Measurements from ENCODE around the gene MIS18BP1. TPM values are rescaled to one million over a fixed set of nuclear protein-coding genes. Genes with fewer than 3 reads are reported as not detected.

Gene MIS18BP1
- total RNA-seq, 2 experiments from 2014 or later, result 20.1 to 20.3 TPM

DNA sequence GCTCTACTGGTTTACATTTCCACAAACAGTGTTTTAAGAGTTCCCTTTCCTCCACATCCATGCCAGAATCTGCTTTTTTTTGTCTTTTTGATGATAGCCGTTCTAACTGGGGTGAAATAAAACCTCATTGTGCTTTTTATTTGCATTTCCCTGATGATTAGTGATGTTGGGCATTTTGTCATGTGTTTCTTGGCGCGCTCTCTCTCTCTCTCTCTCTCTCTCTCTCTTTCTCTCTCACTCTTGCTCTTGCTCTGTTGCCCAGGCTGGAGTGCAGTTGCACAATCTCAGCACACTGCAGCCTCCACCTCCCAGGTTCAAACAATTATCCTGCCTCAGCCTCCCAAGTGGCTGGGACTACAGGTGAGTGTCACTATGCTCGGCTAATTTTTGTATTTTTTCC lies 9.6 kb upstream of the MIS18BP1 start:
- Mint-ChIP-seq H3K4me1 (ENCODE audit: low read depth) (no peaks in the 10 kb centered on the region), H3K36me3 (ENCODE audit: low read depth) (peaks cover 12% of the 10 kb centered on the region), H3K27me3 (peaks cover 9% of the 10 kb centered on the region), H3K4me3 (no peak overlapping the region), H3K9me3 (peaks cover 11% of the 10 kb centered on the region), H3K27ac (no peak overlapping the region)
- no peak overlapping the region for H3K4me3 ChIP-seq (ENCODE audit: low read length)
- DNase-seq, result no peak
- intact Hi-C loops (cut with DNase I, micrococcal nuclease), result no loop called here
- H3K27me3 ChIP-seq (ENCODE audit: control insufficient read depth in 1 of 2, insufficient read depth in 2 of 2, low read length in 2 of 2), result no peaks in the 10 kb centered on the region
- no peak for ATAC-seq (ENCODE audit: poor library complexity)
- H3K9me3 ChIP-seq (ENCODE audit: control insufficient read depth in 1 of 2, insufficient read depth in 1 of 2, low read length in 2 of 2), result peaks cover 4 to 25% of the 10 kb centered on the region in 2 experiments
- no peak overlapping the region for H3K27ac ChIP-seq (ENCODE audit: low read depth in 1 of 2, low read length in 2 of 2)
- TF ChIP-seq, protein P1, sequence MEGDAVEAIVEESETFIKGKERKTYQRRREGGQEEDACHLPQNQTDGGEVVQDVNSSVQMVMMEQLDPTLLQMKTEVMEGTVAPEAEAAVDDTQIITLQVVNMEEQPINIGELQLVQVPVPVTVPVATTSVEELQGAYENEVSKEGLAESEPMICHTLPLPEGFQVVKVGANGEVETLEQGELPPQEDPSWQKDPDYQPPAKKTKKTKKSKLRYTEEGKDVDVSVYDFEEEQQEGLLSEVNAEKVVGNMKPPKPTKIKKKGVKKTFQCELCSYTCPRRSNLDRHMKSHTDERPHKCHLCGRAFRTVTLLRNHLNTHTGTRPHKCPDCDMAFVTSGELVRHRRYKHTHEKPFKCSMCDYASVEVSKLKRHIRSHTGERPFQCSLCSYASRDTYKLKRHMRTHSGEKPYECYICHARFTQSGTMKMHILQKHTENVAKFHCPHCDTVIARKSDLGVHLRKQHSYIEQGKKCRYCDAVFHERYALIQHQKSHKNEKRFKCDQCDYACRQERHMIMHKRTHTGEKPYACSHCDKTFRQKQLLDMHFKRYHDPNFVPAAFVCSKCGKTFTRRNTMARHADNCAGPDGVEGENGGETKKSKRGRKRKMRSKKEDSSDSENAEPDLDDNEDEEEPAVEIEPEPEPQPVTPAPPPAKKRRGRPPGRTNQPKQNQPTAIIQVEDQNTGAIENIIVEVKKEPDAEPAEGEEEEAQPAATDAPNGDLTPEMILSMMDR (IDR thresholded peaks at IDR 0.05), result no peak
- no peaks in the 10 kb centered on the region for H3K36me3 ChIP-seq (ENCODE audit: insufficient read depth, low read length)
- ChIA-PET CTCF (no interaction called here), POLR2A (no interaction called here)
- H3K4me1 ChIP-seq (ENCODE audit: insufficient read depth, low read length), result no peaks in the 10 kb centered on the region

DNA sequence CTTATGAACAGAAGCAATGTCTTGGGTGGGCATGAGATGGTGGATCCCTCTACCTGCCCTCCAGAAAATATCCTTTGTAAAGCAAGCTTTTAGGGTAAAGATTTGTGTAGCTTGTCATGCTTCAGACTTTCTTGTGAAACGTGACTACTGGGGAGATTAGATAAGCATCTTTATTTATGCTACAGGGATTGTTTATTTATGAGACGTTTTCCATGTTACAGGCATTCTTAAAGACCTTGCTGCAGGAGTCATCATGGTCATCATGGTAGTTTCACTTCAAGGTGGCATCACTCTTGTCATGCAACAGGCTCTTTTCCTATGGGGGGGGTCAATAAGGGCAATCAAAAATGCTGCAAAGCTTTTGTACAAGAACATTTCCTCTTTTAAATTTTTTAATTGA lies 8.2 kb upstream of the MIS18BP1 start:
- TF ChIP-seq, protein P1 (IDR thresholded peaks at IDR 0.05), result no peak
- H3K4me3 Mint-ChIP-seq, result no peak overlapping the region
- no peak overlapping the region for H3K4me3 ChIP-seq (ENCODE audit: low read length)
- CTCF ChIA-PET, result interaction anchor here (0.6 to 1.0 kb wide), 2 partner anchors 8 to 9 kb away, joined by 3 to 4 read pairs; partner anchors contain the start of gene MIS18BP1
- H3K36me3 Mint-ChIP-seq (ENCODE audit: low read depth), result peaks cover 12% of the 10 kb centered on the region
- H3K36me3 ChIP-seq (ENCODE audit: insufficient read depth, low read length), result no peaks in the 10 kb centered on the region
- intact Hi-C loops (cut with DNase I, micrococcal nuclease), result no loop called here
- peaks cover 20% of the 10 kb centered on the region for H3K9me3 Mint-ChIP-seq
- H3K4me1 ChIP-seq (ENCODE audit: insufficient read depth, low read length), result no peaks in the 10 kb centered on the region
- H3K27me3 ChIP-seq (ENCODE audit: control insufficient read depth in 1 of 2, insufficient read depth in 2 of 2, low read length in 2 of 2), result no peaks in the 10 kb centered on the region
- H3K27ac ChIP-seq (ENCODE audit: low read depth in 1 of 2, low read length in 2 of 2), result no peak overlapping the region
- peaks cover 4 to 30% of the 10 kb centered on the region in 2 experiments for H3K9me3 ChIP-seq (ENCODE audit: control insufficient read depth in 1 of 2, insufficient read depth in 1 of 2, low read length in 2 of 2)
- H3K27me3 Mint-ChIP-seq, result peaks cover 9% of the 10 kb centered on the region
- no peaks in the 10 kb centered on the region for H3K4me1 Mint-ChIP-seq (ENCODE audit: low read depth)
- ATAC-seq (ENCODE audit: poor library complexity) (no peak), DNase-seq (no peak)
- no peak overlapping the region for H3K27ac Mint-ChIP-seq
- POLR2A ChIA-PET, result interaction anchor here (0.7 kb wide), 1 partner anchor 18 kb away, joined by 4 read pairs; no protein-coding TSS in a partner anchor

DNA sequence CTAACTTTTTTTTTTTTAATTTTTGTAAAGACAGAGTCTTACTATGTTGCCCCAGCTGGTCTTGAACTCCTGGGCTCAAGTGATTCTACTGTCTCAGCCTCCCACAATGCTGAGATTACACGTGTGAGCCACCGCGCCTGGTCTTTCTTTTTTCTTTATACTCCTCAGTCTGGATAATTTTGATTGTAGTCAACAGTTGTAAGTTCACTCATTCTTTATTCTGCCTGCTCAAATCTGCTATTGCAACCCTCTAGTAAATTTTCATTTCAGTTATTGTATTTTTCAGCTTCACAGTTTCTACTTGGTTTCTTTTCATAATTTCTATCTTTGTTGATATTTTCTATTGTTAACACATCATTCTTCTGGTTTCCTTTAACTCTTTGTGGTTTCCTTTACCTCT lies 5.8 kb upstream of the MIS18BP1 start:
- Histone ChIP-seq H3K36me3 (ENCODE audit: insufficient read depth, low read length) (no peaks in the 10 kb centered on the region), H3K4me3 (ENCODE audit: low read length) (no peak overlapping the region), H3K27me3 (ENCODE audit: control insufficient read depth in 1 of 2, insufficient read depth in 2 of 2, low read length in 2 of 2) (no peaks in the 10 kb centered on the region), H3K9me3 (ENCODE audit: control insufficient read depth in 1 of 2, insufficient read depth in 1 of 2, low read length in 2 of 2) (peaks cover 7 to 30% of the 10 kb centered on the region in 2 experiments), H3K4me1 (ENCODE audit: insufficient read depth, low read length) (peaks cover 3% of the 10 kb centered on the region), H3K27ac (ENCODE audit: low read depth in 1 of 2, low read length in 2 of 2) (no peak overlapping the region)
- H3K9me3 Mint-ChIP-seq, result peaks cover 20% of the 10 kb centered on the region
- intact Hi-C loops (cut with DNase I, micrococcal nuclease), result no loop called here
- ChIA-PET POLR2A (no interaction called here), CTCF (no interaction called here)
- peaks cover 12% of the 10 kb centered on the region for H3K36me3 Mint-ChIP-seq (ENCODE audit: low read depth)
- ATAC-seq (ENCODE audit: poor library complexity) (no peak), DNase-seq (no peak)
- no peak overlapping the region for H3K27ac Mint-ChIP-seq
- TF ChIP-seq, protein P1 (IDR thresholded peaks at IDR 0.05), result no peak
- no peak overlapping the region for H3K4me3 Mint-ChIP-seq
- H3K27me3 Mint-ChIP-seq, result peaks cover 4% of the 10 kb centered on the region
- no peaks in the 10 kb centered on the region for H3K4me1 Mint-ChIP-seq (ENCODE audit: low read depth)

All from CD4-positive, alpha-beta T cell (primary cell).